GM12874 (cell line): ENCODE data around the gene SLC27A1.

Source experiments
- CTCF ChIP-seq: IDR thresholded peaks from 2 replicates; pipeline ENCODE4 v1.5.1; 2011; ENCODE audit warnings: low read depth, mild to moderate bottlenecking, control low read depth, low read length, moderate library complexity; ENCODE audit not compliant: insufficient read depth

The SLC27A1 gene

GRCh38 chr19:17532557-17532956, 62.2 kb downstream of the SLC27A1 start:
- TF ChIP-seq CTCF: no peak

GRCh38 chr19:17534767-17535166, 64.4 kb downstream of the SLC27A1 start:
- TF ChIP-seq CTCF: no peak

GRCh38 chr19:17536955-17537354, 66.6 kb downstream of the SLC27A1 start:
- TF ChIP-seq CTCF: no peak

- no peak for TF ChIP-seq CTCF
These were observed 68.4 kb downstream of the SLC27A1 start for GRCh38 chr19:17538684-17539237.

GRCh38 chr19:17539238-17540117, 69.2 kb downstream of the SLC27A1 start:
- peak; percentile 16; the same call in 1 of the 2 replicates for TF ChIP-seq CTCF

GRCh38 chr19:17540174-17540573, 69.8 kb downstream of the SLC27A1 start:
- no peak for TF ChIP-seq CTCF

GRCh38 chr19:17541184-17541759, 70.9 kb downstream of the SLC27A1 start:
- TF ChIP-seq CTCF: no peak
